Measurements from ENCODE around the gene LENG1. TPM values are rescaled to one million over a fixed set of nuclear protein-coding genes. Genes with fewer than 3 reads are reported as not detected.

LENG1 gene
- total and polyA plus RNA-seq, 9 of the 15 experiments (the other 6 are each of a cell fraction or from before 2014, with no cell fraction given) = 0.30 to 10.5 (median 4.7) TPM

DNA sequence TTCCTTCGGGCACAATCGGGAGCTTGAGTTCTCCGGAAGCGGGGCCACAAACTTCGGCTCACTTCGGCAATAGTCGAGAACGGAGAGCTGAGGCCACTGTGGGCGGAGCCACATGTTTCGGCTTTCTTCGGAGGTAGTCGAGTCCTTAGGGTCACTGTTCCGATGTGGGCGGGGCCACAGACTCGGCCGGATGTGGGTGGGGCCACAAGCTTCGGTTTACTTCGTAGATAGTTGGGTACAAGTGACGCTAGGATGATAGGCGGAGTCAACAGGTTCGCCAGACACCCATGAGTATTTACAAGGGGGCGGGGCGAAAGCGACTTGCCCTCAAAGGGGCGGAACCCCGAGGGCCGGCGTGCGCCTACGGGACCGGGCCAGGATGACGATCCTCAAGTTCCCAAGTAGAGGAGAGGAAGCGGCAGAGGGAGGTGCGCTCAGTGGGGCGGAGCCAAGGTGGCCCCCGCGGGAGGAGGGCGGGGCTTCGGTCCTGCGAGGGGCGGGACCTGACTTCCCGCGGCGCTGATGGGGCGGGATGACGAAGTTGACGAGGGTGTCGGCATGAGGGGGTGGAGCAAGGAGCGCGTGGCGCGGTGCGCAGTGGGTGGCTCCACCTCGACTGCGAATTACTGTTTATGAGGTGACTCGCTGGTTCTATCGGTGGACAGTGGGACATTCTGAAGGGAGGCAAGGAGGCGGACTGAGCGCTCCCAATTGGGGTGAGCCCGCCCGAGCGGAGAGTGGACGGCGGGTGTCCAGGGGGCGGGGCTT, 30.4 kb upstream of the LENG1 start (continued):
- TF ChIP-seq KAT8 (IDR thresholded peaks at IDR 0.05; ENCODE audit: low read depth) (no peak), TFAM (CRISPR knock-in tag; conservative IDR thresholded peaks at IDR 0.05) (no peak), KDM5B (IDR thresholded peaks at IDR 0.05; ENCODE audit: insufficient replicate concordance, low read depth, low read length) (peak; percentile 28), SUPT5H (IDR thresholded peaks at IDR 0.05) (peak; percentile 96), ZFP91 (CRISPR knock-in tag; IDR thresholded peaks at IDR 0.05) (peak; percentile 48; the same call in 1 of the 2 replicates), IFI16 (CRISPR knock-in tag; IDR thresholded peaks at IDR 0.05) (no peak), ZNF584 (CRISPR knock-in tag; IDR thresholded peaks at IDR 0.05; ENCODE audit: low read depth) (no peak), RFX7 (CRISPR knock-in tag; IDR thresholded peaks at IDR 0.05) (no peak), SMARCC2 (IDR thresholded peaks at IDR 0.05; ENCODE audit: low read depth) (no peak), ZC3H11A (IDR thresholded peaks at IDR 0.05; ENCODE audit: low read depth, low read length) (no peak), FIP1L1 (IDR thresholded peaks at IDR 0.05; ENCODE audit: low read depth, low read length, poor library complexity, severe bottlenecking) (no peak), ZNF134 (CRISPR knock-in tag; conservative IDR thresholded peaks at IDR 0.05) (no peak), HSF4 (CRISPR knock-in tag; IDR thresholded peaks at IDR 0.05; ENCODE audit: borderline replicate concordance) (no peak), BRF2 (IDR thresholded peaks at IDR 0.05; ENCODE audit: borderline replicate concordance, insufficient read depth, insufficient read length) (no peak), CREB1 (IDR thresholded peaks at IDR 0.05) (peak; percentile 66), CREB1 (CRISPR knock-in tag; IDR thresholded peaks at IDR 0.05) (peak; percentile 77), DPF2 (IDR thresholded peaks at IDR 0.05) (peak; percentile 66; the same call in 1 of the 2 replicates), POLR3G (IDR thresholded peaks at IDR 0.05; ENCODE audit: extremely low read depth, insufficient read length, insufficient replicate concordance) (no peak), ZNF785 (CRISPR knock-in tag; IDR thresholded peaks at IDR 0.05) (no peak), SMARCA4 (IDR thresholded peaks at IDR 0.05) (peak; percentile 32; the same call in 1 of the 2 replicates), CBX1 (IDR thresholded peaks at IDR 0.05; ENCODE audit: low read depth) (no peak), NR2C1 (IDR thresholded peaks at IDR 0.05) (no peak), NR2C1 (tag; IDR thresholded peaks at IDR 0.05) (no peak), MXD1 (CRISPR knock-in tag; IDR thresholded peaks at IDR 0.05; ENCODE audit: borderline replicate concordance, poor library complexity, severe bottlenecking) (no peak), BHLHE40 (IDR thresholded peaks at IDR 0.05; ENCODE audit: low read length) (no peak)
- TF ChIP-seq, protein P1, sequence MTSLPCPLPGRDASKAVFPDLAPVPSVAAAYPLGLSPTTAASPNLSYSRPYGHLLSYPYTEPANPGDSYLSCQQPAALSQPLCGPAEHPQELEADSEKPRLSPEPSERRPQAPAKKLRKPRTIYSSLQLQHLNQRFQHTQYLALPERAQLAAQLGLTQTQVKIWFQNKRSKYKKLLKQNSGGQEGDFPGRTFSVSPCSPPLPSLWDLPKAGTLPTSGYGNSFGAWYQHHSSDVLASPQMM (CRISPR knock-in tag; IDR thresholded peaks at IDR 0.05) = no peak

All from K562 (cell line).